GM12892 (cell line): ENCODE results near the gene HIGD1C.

Source experiments
- POLR2A ChIP-seq: IDR thresholded peaks from 2 replicates; pipeline ENCODE4 v1.6.1; 2011; ENCODE audit warnings: low read depth, low read length, control low read depth
- POLR2AphosphoS5 ChIP-seq: IDR thresholded peaks from 2 replicates; pipeline ENCODE4 v1.6.1; 2011; ENCODE audit warnings: low read depth, low read length, control low read depth
- TAF1 ChIP-seq: IDR thresholded peaks from 2 replicates; pipeline ENCODE4 v1.6.1; 2011; ENCODE audit warnings: low read depth, mild to moderate bottlenecking, control low read depth, low read length, borderline replicate concordance

DNA sequence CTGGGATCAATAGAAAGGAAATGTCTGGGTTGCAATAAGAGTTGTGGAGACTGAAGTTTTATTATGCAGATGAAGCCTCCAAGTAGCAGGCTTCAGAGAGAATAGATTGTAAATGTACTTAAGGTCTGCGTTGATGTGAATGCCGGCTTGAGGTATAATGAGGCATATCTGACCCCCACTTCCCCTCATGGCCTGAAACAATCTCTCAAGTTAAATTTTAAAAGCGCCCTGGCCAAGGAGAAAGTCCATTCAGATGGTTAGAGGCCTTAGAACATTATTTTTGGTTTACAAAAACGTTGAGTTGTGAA lies 28.3 kb upstream of the HIGD1C start:
- TF ChIP-seq TAF1 (no peak), POLR2AphosphoS5 (no peak), POLR2A (no peak)
